Middle frontal gyrus (tissue), 1 donor: ENCODE results near the gene PDE4C.

Experiments
- DNase-seq: peaks from one replicate; pipeline ENCODE4 v3.0.0-alpha.2; 2015; ENCODE audit warnings: low spot score; ENCODE audit errors: extremely low spot score

Gene PDE4C

DNA sequence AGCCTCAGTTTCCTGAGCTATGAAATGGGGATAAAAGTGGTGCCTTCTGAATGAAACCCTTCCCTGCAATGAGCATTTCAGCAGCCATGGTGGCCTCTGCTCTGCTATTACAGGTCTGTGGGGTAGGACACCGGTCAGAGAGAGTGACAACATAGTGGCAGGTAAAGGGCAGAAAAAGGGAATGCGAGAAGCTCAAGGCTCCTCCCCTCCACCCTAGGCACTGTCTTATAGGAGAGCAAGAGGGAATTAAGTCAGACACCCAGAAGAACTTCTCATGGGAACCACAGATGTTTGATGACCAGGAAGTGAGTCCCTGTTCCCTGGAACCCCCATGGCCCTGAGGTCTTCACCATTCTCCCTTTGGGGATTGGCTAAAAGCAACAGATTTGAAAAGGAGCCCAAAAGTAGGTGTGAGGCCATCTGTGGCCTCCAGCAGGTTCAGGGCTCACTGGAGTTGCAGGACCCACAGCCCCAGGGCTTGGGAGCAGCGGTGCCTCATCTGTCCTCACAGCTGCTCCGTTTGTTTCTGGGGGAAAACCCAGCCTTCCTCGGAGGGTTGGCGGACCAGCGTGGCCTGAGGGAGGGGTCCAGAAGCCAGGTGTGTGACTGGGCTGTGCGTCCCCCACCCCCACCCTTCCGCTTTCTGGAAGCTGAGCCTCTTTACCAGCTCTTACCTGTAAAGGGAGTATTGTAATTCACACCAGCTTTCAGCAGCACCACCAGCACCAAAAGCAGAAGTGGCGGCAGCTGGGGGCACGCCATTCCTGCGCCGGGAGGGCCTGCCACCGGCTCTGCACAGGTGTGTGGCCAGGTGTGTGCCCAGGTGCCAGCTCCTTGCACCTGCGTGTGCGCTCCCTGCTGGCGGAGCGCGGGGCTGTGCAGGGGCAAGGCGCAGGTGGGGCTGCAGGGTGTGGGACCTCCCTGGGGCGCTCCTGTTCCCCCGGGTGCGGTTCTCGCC is 28.6 kb upstream of the PDE4C start:
- DNase-seq, result no peak

DNA sequence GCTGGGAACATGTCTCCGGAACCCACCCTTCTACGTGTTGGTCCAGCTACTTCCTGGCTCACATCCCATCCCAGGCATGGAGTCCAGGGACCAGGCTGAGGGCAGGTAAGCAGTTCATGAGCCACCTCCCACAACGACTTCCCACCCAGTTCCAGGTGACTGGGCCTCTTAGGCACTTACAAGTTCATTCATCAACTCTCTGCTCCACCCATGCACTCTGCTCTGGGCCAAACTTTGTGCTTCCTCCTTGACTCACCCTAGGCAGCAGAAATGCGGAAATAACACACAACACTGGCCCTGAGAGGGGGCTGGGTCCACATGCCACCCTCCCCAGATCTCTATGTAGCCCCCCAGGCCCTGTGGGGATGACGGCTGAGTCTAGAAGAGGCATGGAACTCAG is 27.5 kb upstream of the PDE4C start:
- DNase-seq, result no peak

DNA sequence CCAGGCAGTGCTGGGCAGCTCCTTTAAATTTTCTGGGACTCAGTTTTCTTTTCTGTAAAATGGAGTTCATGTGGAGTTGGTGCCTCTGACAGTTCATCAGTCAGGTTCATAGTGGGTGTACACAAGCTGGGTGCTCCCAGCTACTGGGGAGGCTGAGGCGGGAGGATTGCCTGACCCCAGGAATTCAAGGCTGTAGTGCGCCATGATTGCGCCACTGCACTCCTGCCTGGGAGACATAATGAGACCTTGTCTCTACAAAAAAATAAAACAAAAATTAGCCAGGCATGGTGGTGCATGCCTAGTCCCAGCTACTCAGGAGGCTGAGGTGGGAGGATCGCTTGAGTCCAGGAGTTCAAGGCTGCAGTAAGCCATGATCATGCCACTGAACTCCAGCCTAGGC is 26.9 kb upstream of the PDE4C start:
- no peak for DNase-seq

DNA sequence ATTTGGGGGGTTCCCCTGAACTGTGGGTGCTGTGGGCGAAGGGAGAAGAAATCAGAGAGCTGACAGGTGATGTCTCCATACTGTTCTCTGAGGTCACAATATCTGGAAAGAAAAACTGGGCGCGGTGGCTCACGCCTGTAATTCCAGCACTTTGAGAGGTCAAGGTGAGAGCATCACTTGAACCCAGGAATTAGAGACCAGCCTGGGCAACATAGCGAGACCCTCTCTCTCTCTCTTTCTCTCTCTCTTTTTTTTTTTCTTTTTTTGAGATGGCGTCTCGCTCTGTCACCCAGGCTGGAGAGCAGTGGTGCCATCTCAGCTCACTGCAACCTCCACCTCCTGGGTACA is 26.1 kb upstream of the PDE4C start:
- DNase-seq, result no peak

DNA sequence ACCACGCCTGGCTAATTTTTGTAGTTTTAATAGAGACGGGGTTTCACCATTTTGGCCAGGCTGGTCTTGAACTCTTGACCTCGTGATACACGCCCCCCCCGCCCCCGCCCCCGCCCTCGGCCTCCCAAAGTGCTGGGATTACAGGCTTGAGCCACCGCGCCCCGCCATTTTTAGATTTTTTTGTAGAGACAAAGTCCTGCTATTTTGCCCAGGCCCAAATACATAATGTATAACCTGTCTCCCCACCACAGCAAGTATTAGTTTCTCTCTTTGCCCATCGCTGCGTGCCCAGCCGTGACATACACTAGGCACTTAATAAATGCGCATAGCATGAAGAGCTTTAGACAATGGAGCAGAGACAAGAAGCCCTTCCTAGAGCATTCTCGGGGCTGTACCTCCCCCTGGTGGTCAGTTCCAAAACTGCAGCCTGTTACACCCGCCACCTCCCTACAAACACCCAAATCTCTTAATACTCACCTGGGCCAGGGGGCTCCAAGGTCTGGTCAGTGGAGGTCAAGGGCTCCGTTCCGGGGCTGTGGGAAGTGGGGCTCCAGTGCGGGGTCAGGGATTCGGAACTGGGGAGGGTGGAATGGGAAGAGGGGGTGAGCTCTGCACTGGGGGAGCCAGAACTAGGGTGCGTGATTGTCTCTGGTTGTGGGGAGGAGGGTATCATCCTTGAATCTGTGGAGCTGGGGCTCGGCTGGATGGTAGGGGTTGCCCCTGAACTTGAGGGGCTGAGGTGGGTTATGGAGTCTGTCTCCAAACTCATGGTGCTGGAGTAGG is 25.5 kb upstream of the PDE4C start:
- DNase-seq, result peak; percentile 38

DNA sequence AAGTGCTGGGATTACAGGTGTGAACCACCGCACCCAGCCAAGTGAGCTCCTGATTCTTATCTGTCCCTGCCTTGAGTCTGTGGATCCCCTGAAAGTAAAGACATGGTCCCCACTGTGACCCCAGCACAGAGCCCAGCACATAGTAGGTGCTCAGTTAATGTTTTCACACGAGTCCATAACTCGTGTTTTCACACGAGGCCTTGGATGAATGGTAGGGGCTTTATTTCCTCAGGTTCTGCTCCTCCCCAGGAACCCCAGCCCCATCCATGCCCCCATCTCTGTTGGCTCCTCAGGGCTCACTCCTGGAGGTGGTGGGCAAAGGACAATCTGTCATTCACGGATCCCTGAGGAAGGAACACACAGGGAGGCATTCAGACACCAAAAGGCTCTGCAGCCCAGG is 23.6 kb upstream of the PDE4C start:
- DNase-seq, result no peak

DNA sequence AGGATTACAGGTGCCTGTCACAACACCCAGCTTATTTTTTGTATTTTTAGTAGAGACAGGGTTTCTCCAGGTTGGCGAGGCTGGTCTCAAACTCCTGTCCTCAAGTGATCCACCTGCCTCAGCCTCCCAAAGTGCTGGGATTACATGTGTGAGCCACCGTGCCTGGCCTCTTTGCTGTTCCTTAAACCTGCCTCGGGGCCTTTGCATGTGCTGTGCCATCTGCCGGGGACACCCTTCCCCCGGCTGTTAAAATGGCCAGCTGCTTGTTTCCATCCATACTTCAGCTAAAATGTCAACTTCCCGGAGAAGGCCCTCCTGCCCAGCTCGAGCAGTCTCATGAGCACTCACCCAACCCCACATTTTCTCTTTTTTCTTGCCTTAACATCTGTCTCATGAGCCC is 19.1 kb upstream of the PDE4C start:
- no peak for DNase-seq

DNA sequence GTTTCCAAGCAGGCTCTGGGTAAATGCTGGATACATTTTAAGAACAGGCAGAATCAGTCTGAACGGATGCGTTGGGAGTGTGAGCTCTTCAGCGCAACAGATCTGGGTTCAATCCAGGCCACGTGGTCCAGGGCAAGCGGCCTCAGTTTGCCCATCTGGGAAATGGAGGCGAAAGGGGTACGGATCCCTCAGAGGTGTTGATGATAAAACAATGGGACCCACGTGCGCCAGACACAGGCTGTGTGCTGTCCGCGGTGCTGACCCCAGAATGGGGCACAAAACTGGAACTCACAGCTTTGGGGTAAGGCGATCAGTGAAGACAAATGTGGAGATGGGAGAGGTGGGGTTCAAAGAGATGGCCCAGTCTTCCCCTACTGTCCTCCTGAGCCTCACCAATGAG is 13.1 kb upstream of the PDE4C start:
- DNase-seq, result no peak

DNA sequence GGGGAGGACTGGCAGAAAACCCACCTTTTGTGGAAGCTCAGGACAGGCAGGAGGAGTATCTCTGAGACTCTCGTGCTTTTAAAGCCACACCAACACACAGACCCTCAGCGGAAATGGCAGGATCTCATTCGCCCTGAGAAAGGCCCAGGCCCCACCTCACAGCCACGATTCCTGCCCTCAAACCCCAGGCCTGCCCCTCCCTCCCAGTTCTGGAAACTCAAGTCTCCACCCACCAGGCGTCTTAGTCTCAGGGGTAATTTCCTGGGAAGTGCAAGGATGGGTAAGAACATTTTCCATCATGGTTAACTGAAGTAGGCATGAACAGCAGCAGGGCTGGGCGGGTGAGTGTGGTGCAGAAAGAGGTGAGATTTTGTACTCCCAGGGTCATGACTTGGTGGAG is 8.0 kb upstream of the PDE4C start:
- DNase-seq, result no peak

DNA sequence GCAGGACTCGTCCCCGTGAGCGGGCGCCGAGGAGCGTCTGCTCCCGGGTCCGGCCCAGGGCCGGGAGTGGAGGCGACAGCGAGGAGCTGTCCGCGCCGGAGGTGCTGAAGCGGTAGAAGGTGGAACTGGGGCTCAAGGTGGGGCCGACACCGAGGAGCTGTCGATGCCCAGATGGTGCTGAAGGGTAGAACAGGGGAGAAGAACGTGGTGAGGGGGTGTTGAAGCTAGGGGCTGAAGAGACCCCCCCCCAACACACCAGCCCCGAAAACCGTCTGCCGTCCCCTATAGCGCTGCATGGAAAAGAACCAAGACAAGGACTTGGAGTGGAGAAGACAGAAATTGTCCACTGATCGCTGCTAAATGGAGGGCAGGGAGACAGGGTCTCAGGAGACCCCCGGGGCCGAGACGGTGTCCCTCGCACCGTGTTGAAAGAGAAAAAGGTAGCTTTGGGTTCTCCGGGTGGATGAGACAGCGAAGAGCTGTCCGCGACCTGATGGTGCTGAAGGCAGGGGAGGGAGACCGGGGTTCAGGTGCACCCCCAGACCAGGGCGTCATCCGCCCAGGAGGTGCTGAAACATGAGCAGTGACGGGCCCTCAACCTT is 7.1 kb upstream of the PDE4C start:
- DNase-seq, result no peak

DNA sequence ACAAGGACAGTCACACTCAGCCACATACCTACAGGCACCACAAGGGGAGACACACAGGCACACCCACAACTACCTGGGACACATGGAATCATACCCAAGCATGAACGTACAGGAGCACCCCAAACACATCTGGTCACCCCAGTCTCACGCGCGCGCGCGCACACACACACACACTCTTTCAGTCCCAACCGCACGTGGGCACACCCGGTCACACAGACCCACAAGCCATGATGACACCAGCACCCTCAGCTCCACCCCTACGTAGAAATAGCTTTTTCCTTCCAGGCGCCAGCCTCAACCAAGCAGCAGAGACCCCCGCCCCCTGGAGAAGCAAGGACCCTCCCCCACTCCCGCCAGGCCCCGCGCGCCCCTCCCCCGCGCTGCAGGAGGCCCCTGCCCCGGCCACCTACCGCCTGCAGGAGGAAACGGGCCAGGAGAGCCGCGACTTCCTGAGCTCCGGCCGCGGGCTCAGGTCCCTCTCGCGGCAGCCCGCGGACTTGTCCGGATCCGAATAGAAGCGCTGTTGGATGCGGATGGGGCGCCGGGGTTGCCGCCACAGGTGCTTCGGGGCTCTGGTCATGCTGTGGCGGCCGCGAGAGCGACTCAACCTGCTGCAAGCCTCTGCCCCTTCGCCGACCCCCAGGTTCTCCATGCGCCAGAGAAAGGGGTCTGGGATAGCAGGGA is 6.4 kb upstream of the PDE4C start:
- no peak for DNase-seq

DNA sequence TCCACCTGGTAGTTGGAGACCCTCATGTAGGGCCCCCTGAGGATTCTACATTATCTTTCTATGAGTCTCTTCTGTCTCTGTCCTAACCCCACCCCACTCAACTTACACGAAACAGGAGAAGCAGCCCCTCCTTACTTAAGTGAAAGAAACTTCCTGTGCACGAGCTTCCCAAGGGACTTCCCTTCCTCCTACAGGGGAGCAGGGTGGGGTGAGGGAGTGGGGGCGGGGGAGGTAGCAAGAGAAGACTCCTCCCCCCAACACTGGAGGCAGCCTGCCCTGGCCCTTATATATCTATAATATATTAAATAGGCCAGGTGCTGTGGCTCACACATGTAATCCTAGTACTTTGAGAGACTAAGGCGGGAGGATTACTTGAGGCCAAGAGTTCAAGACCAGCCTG is 5.5 kb upstream of the PDE4C start:
- DNase-seq, result no peak

DNA sequence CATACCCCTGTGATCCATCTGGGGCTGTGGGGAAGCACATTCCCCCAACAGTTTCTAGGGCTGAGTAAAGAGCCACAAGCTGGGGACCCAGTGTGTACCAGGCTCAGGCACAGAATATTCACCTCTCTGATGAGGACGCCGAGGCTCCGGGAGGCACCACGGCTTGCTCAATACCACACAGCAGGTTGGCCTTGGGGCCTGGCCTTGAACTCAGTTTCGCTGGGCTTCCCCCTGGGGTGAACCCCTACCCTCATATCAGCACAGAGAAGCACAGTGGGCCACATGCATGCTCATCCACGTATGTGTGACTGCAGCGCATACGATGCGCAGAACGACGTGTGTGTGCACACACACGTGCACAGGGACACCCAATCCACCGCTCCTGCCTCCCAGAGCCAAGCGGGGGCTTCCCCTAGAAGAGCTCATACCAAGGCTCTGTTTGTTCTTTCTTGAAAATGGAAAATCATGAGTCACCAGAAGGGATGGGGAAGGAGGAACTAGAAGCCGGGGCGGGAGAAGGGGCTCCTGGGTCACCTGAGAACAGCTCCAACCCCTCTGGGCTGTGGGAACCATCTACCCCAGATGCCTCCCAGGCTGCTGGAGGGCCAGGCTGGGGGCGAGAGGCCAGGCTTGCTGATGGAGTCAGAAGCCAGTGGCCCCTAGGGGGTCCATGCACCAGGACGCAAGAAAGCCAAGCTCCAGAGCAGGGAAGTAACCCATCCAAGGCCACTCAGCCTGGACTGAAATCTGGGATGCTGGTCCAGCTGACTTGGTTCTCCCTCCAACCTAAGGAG is 4.9 kb upstream of the PDE4C start:
- DNase-seq, result no peak

DNA sequence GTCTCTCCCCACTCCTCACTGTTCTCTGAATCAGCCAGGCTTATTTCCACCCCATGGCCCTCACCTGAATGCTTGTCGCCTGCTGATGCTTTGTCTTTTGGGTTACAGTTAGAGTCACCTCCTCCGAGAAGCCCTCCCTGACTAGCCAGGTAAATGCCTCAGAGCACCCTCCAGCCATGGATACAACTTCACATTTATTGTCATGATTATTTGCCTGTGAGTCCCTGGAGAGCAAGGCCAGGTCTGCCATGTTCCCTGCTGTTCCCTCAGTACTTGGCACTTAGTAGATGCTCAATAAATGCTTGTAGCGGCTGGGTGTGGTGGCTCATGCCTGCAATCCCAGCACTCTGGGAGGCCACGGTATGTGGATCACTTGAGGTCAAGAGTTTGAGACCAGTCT is 3.7 kb upstream of the PDE4C start:
- no peak for DNase-seq

DNA sequence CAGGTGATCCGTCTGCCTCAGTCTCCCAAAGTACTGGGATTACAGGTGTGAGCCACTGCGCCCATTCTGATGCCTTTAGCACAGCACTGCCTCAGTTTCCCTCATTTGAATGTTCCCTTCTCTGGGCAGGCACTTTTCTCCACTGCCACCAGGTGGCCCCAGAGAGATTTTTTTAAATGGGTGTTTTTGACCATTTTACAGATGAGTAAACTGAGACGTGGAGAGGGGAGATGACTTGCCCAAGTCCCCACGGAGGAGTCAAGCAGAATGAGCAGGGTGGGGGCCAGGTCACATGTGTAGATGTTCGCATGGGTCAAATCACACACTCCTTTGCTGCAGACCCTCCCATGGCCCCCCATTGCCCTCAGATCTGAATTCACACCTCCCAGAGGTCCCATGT is 3.2 kb upstream of the PDE4C start:
- DNase-seq, result no peak

DNA sequence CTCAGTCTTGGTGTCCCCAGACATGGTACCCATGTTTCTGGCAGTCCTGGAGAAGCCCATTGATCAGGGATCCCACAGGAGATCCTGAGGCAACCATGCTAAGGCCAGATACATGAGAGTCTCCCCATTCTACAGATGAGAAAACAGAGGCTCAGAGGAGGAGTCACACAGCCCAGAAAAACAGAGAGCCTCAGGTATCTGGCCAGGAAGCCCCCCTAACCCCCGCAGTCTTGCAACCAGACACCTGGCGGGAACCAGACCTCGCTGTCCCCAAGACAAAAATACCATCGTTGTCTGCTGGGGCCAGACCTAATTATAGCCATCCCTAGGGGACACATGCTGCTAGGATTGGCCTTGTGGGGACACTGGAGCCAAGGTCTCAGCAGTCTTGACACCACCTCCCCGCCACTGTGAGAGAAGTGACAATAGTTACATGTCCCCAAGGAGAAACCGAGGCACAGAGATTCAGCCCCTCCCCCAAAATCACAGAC is 1.6 kb upstream of the PDE4C start:
- DNase-seq, result no peak

DNA sequence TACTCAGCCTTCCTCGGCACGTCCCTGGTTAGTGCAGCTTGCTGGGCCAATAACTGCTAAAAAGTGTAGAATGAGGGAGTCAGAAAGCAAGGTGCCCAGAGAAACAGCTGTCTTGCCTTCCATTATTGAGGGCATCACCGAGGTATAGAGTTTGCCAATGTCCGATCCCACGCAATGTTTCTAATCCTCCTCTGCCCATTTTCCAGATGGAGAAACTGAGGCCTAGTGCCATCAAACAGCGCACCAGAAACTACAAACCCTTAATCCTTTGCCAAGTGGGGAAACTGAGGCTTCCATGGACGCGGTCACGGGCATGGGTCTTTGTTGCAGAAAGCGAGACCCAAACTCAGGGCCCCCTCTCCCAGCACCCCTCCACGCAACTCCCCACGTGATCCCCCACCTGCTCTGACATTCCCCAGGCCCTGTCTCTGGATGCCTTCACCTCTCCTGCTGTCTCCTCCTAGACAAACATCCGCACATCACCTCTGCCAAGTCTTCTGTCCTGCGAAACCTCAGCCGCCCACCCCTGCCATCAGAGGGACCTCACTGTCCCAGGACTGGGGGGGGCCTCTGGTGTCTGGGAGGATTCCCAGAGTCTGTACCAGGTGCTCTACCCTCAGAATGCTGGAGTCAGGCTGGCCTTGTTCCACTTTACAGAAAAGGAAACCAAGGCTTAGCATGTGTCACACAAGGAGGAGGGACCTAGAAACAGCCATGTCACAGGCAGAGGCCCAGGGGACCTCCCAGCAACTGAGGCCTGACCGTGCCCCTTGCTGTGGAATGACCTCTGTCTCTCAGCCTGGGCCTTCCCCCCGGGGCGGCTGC is 930 bp upstream of the PDE4C start:
- DNase-seq, result no peak

DNA sequence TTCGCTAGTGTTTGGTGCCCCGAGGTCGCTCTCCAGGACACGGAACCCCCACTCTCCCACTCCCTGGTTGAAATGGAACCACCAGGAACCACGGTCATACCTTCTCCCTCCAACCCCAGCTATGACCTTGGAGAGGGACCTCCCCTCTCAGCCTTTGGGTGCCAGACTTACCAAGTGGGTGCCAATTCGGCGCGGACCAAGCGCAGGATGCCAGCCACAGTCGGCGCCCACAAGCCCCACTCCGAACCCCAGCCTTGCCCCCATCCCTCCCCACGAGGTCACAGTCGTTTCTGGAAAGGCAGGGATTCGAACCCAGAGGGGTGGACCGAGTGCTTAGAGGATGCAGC is 910 bp downstream of the PDE4C start:
- DNase-seq, result no peak

DNA sequence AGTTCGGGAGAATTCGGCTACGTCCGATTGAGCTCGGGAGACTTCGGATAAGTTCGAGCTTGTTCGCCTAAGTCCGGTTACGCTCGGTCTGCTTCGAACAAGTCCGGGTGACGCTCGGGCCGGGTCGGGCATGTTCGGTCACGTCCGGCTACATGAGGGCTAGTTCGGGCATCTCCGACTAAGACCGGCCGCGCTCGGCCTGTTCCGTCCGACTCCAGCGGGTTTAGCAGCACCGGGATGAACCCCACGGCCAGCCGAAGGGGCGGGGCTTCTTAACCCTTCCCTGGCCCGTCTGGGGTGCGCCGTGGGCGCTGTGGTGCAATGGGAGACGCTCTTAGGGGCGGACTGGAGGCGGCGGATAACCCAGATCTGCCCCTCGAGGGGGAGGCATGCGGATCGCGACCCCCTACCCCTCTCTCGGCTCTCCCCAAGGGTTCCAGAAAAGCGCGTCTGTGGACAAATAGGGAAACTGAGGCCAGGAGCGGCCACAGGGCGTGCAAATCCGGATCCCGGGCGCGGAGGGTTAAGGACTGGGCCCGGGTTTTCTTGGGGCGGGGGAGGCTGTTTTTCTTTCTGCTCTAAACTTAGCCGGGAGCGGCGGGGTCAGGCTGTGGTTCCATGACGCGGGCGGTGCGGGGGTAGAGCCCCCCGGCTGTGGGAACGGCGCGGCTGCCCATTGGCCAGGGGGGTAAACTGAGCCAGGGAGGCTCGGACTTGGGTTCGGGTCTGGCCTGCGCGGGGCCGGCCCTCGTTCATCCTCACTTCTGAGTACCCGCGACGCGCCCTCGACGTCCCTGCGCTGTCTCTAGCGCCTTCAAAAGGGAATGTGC is 1.5 kb downstream of the PDE4C start:
- peak; percentile 86 for DNase-seq
